Measurements from ENCODE around the gene RTRAF.

DNA sequence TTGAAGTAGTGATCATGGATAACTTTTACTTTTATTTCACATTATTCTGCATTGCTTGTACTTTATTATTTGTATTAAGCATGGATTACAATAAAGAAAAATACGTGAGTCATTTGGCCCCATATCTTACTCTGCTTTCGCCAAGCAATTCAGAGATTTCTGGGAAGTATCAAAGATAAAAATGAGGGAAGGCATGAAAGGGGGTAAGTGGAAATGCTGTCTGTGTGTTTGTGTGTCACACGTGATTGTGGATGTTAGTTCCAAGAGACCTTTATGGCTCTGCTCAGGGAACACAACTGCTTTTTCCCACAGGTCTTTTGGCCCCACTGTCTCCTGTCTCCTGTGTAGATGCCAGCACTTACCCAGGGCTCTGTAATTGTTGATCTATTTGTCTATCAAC lies 69.0 kb downstream of the RTRAF start:
- TF ChIP-seq, protein P1, sequence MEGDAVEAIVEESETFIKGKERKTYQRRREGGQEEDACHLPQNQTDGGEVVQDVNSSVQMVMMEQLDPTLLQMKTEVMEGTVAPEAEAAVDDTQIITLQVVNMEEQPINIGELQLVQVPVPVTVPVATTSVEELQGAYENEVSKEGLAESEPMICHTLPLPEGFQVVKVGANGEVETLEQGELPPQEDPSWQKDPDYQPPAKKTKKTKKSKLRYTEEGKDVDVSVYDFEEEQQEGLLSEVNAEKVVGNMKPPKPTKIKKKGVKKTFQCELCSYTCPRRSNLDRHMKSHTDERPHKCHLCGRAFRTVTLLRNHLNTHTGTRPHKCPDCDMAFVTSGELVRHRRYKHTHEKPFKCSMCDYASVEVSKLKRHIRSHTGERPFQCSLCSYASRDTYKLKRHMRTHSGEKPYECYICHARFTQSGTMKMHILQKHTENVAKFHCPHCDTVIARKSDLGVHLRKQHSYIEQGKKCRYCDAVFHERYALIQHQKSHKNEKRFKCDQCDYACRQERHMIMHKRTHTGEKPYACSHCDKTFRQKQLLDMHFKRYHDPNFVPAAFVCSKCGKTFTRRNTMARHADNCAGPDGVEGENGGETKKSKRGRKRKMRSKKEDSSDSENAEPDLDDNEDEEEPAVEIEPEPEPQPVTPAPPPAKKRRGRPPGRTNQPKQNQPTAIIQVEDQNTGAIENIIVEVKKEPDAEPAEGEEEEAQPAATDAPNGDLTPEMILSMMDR (IDR thresholded peaks at IDR 0.05; ENCODE audit: low read depth, low read length) = no peak
- TF ChIP-seq, protein P2, sequence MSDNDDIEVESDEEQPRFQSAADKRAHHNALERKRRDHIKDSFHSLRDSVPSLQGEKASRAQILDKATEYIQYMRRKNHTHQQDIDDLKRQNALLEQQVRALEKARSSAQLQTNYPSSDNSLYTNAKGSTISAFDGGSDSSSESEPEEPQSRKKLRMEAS (IDR thresholded peaks at IDR 0.05; ENCODE audit: low read depth, low read length) = no peak
- no peak for TF ChIP-seq POLR2A (IDR thresholded peaks at IDR 0.05; ENCODE audit: extremely low read depth, insufficient read length)
